ENCODE measurements around the gene LMBRD2.

GRCh38 chr5:36147681-36148080 is 4.0 kb downstream of the LMBRD2 start:
- TF ChIP-seq POLR2A (IDR thresholded peaks at IDR 0.05; ENCODE audit: low read depth, low read length) = no peak
- no peak for TF ChIP-seq POLR2AphosphoS5 (IDR thresholded peaks at IDR 0.05; ENCODE audit: low read depth, low read length)
- no peak for TF ChIP-seq TAF1 (IDR thresholded peaks at IDR 0.05; ENCODE audit: low read depth, low read length)
- no peak for TF ChIP-seq PAX5 (IDR thresholded peaks at IDR 0.05; ENCODE audit: insufficient read depth, low read length, severe bottlenecking)
- no peak for TF ChIP-seq SPI1 (IDR thresholded peaks at IDR 0.05; ENCODE audit: low read depth, low read length)
- TF ChIP-seq POU2F2 (IDR thresholded peaks at IDR 0.05; ENCODE audit: low read depth, low read length) = no peak

All from GM12891 (cell line).